ENCODE measurements around the gene LRRC36.

The LRRC36 gene
- 0.07 to 0.24 reads per million in 2 donors for total RNA-seq

- peak; percentile 16 for DNase-seq
Measured at GRCh38 chr16:67326472-67327309, at the start of gene LRRC36, which contains the start of gene KCTD19. TSS of gene LRRC36 (plus strand) at chr16:67326815. CDS start at chr16:67326863, 48 bp downstream. TSS of gene KCTD19 (minus strand) at chr16:67326741. CDS start at chr16:67326707, 34 bp downstream.

DNA sequence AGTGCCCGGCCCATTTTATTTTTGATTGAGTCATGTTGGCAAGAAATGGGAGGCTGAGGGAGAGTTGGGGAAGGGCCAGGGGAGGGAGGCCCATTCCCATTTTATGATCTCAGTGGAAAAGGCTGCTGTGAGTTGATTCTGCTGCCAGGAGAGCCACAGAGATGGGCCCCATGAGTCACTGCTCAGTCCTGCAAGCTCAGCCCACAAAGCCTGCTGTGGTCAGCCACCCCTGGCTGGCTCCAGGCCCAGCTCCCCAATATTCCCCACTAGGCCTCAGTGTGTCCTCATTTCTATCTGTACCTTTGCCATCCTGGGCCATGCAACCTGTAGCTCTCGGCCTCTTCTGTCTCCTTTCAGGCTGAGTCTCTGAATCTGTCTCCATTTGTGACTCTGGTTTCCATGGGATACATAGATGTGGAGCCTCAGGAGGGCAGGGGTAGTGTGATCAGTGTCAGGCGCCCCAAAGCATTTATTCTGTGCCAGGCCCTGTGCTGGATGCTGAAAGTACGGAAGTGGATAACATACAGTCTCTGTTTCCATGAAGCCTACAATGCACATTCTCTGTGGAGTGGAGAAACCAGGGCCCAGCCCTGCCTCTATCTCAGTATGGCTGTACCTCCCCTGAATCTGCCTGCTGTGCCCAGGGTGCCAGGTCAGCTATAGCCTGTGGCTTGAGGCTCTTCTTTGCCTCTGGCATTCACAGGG is 49.2 kb upstream of the LRRC36 start:
- no peak for DNase-seq

GRCh38 chr16:67277999-67278772 is 48.4 kb upstream of the LRRC36 start:
- no peak for DNase-seq

DNA sequence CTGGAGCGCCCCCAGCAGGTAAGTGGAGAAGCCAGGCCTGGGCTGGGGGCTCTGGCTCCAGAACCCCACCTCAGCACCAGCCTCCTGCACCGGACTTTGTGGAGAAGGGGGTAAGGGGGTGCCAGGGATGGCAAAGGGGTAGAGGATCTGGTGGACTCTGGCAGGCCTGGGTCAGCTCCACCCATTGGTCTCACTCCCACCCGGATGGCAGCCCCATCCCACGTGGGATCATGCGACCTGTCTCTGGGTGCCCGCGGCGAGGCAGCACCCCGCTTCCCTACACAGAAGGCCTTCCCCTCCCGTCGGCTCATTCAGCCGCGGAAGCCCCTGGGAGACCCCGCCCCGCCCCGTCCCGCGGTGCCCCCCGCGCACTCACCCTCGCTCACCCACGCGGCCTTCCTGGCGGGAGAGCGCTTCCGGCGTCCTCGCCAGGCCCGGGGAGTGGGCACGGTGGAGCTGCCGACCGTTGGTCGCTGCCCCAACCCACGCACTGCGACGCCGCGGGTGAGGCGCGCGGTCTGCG is 47.8 kb upstream of the LRRC36 start:
- peak; percentile 29 for DNase-seq

- DNase-seq: peak; percentile 66
Measured at GRCh38 chr16:67279296-67280089, 47.1 kb upstream of the LRRC36 start, which contains the start of gene PLEKHG4. TSS of gene PLEKHG4 (plus strand) at chr16:67279532. CDS start at chr16:67280045, 513 bp downstream.

DNA sequence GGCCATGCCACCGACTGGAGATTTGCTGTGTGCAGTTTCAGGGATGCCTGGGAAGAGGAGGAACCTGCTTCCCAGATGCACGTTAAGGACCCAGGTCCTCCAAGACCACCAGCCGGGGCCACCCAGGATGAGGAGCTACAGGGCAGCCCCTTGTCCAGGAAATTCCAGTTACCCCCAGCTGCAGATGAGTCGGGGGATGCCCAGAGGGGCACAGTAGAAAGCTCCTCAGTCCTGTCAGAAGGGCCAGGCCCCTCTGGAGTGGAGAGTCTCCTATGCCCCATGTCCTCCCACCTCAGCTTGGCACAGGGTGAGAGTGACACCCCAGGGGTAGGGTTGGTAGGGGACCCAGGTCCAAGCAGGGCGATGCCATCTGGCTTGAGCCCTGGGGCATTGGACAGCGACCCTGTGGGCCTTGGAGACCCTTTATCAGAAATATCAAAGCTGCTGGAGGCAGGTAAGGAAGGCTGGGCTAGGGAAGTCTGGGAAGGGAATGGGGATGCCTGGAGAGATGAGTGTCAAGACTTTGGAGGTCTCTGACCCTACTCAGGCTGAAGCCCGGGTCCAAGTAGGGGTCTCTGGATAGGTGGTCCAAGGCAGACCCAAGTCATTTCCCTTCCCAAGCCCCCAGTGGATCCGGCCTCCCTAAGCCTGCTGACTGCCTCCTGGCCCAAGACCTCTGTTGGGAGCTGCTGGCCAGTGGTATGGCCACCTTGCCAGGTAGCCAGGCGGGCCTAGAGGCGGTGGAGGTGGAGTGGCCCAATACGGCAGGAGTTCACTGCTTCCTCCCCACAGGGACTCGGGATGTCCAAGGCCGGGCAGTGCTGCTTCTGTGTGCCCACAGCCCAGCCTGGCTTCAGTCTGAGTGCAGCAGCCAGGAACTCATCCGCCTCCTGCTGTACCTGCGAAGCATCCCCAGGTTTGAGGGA is 46.3 kb upstream of the LRRC36 start:
- DNase-seq: no peak

GRCh38 chr16:67281536-67282446 is 44.8 kb upstream of the LRRC36 start:
- no peak for DNase-seq

DNA sequence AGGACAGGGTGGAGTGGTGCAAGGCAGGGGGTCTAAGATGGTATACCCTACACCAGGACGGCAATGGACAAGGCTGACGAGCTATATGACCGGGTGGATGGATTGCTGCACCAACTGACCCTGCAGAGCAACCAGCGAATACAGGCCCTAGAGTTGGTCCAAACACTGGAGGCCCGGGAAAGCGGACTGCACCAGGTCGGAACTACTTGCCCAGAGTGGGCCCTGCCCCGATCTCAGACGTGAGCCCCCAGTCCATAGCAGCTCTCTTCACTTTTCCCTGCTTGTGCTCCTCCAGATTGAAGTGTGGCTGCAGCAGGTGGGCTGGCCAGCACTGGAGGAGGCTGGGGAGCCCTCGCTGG is 44.2 kb upstream of the LRRC36 start:
- no peak for DNase-seq

DNA sequence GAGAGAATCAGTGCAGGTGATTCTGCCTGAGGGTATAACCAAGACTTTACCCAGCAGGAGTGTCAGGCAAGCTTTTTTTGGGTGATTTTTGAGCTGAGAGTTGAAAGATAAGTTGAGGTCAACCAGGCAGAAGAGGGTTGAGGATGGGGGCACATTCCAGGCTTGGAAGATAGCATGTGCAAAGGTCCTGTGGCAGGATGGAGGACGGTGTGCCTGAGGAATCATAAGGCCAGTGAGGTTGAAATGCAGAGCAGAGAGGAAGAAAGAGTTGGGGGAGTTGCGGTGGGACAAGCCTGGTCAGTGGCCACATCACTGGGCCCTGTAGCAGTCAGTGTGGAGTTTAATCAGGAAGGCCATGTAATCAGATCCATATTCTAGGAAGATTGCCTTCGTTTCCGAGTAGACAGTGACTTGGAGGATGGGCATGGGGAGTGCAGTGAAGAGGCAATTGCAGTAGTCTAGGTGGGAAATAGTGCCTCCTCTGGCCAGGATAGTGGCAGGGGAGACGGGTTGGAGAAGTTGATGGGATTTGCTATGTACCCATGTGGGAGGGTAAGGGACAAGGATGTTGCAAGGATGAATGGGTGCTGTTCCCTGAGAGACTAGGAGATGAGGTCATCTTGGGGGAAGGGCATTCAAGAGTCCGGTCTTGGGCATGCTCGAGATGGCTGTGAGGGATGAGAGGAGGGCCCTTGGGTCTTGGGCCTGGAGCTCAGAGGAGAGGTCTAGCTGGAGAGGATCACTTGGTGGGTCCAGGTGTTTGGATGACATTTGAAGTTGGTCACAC is 43.4 kb upstream of the LRRC36 start:
- no peak for DNase-seq

GRCh38 chr16:67283826-67284555 is 42.6 kb upstream of the LRRC36 start:
- DNase-seq: no peak

DNA sequence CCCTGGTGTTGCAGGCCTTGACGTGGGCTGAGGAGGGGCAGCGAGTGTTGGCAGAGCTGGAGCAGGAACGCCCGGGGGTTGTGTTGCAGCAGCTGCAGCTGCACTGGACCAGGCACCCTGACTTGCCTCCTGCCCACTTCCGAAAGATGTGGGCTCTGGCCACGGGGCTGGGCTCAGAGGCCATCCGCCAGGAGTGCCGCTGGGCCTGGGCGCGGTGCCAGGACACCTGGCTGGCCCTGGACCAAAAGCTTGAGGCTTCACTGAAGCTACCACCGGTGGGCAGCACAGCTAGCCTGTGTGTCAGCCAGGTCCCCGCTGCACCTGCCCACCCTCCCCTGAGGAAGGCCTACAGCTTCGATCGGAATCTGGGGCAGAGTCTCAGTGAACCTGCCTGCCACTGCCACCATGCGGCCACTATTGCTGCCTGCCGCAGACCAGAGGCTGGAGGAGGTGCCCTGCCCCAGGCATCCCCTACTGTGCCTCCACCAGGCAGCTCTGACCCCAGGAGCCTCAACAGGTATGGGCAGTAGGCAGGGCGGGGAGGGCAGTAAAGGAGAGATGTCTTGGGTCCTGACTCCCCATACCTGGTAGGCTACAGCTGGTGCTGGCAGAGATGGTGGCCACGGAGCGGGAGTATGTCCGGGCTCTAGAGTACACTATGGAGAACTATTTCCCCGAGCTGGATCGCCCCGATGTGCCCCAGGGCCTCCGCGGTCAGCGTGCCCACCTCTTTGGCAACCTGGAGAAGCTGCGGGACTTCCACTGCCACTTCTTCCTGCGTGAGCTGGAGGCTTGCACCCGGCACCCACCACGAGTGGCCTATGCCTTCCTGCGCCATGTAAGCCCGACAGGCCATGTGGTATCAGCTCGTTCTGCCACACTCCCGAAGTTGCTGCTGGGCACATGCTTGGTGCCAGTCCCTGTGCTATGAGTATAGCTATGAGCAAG is 41.6 kb upstream of the LRRC36 start:
- no peak for DNase-seq

DNA sequence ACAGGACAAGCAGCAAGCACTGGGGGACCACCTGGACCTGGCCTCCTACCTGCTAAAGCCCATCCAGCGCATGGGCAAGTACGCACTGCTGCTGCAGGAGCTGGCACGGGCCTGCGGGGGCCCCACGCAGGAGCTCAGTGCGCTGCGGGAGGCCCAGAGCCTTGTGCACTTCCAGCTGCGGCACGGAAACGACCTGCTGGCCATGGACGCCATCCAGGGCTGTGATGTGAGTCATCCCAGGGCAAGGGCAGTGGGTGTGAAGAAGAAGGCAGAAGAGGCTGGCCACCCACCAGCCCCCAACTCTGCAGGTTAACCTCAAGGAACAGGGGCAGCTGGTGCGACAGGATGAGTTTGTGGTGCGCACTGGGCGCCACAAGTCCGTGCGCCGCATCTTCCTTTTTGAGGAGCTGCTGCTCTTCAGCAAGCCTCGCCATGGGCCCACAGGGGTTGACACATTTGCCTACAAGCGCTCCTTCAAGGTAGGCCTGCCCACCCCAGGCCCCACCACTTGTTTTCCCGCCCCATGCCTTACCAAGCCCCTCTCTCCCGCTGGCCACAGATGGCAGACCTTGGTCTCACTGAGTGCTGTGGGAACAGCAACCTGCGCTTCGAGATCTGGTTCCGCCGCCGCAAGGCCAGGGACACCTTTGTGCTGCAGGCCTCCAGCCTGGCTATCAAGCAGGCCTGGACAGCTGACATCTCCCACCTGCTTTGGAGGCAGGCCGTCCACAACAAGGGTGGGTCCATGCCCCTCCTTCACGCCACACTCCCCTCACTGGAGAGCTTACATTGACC is 40.0 kb upstream of the LRRC36 start:
- DNase-seq: no peak

DNA sequence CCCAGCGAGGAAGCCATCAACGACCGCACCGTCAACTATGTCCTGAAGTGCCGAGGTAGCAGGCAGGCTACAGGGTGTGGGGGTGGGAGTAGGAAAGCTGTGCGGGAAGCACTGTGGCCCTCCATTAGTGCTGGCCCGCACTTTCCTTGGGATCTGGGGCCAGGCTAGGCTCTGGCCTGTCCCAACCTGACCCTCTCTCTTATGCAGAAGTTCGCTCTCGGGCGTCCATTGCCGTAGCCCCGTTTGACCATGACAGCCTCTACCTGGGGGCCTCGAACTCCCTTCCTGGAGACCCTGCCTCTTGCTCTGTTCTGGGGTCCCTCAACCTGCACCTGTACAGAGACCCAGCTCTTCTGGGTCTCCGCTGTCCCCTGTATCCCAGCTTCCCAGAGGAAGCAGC is 38.7 kb upstream of the LRRC36 start:
- DNase-seq: no peak

GRCh38 chr16:67291461-67291860 is 35.2 kb upstream of the LRRC36 start:
- DNase-seq: no peak

- DNase-seq: no peak
Measured at GRCh38 chr16:67294171-67294757, 32.4 kb upstream of the LRRC36 start.

DNA sequence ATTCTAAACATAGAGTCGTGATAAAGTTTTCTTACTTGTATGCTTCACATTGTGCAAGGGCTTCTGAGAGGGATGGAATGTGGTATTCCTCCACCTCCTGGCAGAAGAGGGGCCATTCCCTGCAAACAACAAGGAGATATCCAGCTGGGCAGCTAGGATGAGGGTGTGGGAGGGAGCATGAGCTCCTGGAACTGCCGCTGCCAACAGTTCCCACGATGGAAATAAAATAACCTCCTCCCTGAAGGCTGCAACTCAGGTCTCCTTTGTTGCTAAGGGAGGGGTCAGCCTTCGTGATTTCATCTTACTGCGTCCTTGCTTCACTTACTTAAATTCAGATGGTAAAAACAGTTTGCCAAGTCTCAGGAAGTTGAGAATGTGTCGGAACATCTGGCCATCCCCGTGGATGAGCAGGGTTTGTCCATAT is 31.7 kb upstream of the LRRC36 start:
- no peak for DNase-seq
